Measurements from ENCODE around the gene UIMC1.

DNA sequence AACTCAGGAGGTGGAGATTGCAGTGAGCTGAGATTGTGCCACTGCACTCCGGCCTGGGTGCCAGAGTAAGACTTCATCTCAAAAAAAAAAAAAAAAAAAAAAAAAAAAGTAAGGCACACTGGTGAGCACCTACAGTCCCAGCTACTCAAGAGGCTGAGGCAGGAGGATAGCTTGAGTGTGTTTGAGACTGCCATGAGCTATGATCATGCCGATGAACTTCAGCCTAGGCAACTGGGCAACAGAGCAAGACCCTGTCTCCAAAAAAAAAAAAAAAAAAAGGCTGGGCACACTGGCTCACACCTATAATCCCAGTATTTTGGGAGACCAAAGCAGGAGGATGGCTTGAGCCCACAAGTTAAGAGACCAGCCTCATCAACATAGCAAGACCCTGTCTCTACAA is 20.3 kb downstream of the UIMC1 start:
- TF ChIP-seq, protein P1, sequence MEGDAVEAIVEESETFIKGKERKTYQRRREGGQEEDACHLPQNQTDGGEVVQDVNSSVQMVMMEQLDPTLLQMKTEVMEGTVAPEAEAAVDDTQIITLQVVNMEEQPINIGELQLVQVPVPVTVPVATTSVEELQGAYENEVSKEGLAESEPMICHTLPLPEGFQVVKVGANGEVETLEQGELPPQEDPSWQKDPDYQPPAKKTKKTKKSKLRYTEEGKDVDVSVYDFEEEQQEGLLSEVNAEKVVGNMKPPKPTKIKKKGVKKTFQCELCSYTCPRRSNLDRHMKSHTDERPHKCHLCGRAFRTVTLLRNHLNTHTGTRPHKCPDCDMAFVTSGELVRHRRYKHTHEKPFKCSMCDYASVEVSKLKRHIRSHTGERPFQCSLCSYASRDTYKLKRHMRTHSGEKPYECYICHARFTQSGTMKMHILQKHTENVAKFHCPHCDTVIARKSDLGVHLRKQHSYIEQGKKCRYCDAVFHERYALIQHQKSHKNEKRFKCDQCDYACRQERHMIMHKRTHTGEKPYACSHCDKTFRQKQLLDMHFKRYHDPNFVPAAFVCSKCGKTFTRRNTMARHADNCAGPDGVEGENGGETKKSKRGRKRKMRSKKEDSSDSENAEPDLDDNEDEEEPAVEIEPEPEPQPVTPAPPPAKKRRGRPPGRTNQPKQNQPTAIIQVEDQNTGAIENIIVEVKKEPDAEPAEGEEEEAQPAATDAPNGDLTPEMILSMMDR (IDR thresholded peaks at IDR 0.05; ENCODE audit: insufficient read depth, low read length, poor library complexity, severe bottlenecking): no peak
- no peak for TF ChIP-seq EZH2phosphoT487 (conservative IDR thresholded peaks at IDR 0.05; ENCODE audit: low read length)

All from SU-DHL-6 (cell line).